Type B pancreatic cell (in vitro differentiated cells): ENCODE data around the gene SYT15. TPM values are rescaled to one million over a fixed set of nuclear protein-coding genes. Genes with fewer than 3 reads are reported as not detected.
"Not testable (repeated sequence)": the region's sequence is repeated elsewhere in the genome, so short reads cannot be mapped to it uniquely, and the experiment has no call there.

Experiments used
- DNase-seq: peaks from one replicate; pipeline ENCODE4 v3.0.0; 2021; ENCODE audit warnings: mixed read lengths; ENCODE audit not compliant: unreplicated experiment; ENCODE audit errors: extremely low spot score
- H3K27ac Mint-ChIP-seq: 2 replicates; pipeline ENCODE4 v1.8.0; 2021; ENCODE audit warnings: mild to moderate bottlenecking, mixed read lengths
- H3K27me3 Mint-ChIP-seq: 2 replicates; pipeline ENCODE4 v1.8.0; 2021; ENCODE audit warnings: mixed read lengths
- H3K36me3 Mint-ChIP-seq: 2 replicates; pipeline ENCODE4 v1.8.0; 2021; ENCODE audit warnings: mixed read lengths
- H3K4me1 Mint-ChIP-seq: one replicate; pipeline ENCODE4 v1.8.0; 2021; ENCODE audit warnings: mixed read lengths; ENCODE audit not compliant: unreplicated experiment
- H3K4me3 Mint-ChIP-seq: 2 replicates; pipeline ENCODE4 v1.8.0; 2021; ENCODE audit warnings: mild to moderate bottlenecking, mixed read lengths
- H3K9me3 Mint-ChIP-seq: 2 replicates; pipeline ENCODE4 v1.8.0; 2021; ENCODE audit warnings: mixed read lengths
- CTCF ChIP-seq: fragments of 200-600 bp; sonication (generic); conservative IDR thresholded peaks from 2 replicates; pipeline ENCODE4 v1.5.0; 2021; ENCODE audit warnings: antibody characterized with exemption, mild to moderate bottlenecking
- long read RNA-seq: library from polyadenylated mRNA; unstranded; transcript quantifications from one replicate; pipeline ENCODE4 v2.0.0, GENCODE V29; 2020
- total RNA-seq: library from RNA; stranded (reverse); gene quantifications from 2 replicates; pipeline ENCODE4 v1.2.1, GENCODE V29; 2021; ENCODE audit warnings: low replicate concordance

SYT15 gene
- 1.2 and 1.3 TPM in 2 replicates for total RNA-seq
- long read RNA-seq, partial matches to known transcripts: 0 of 1 reads
- long read RNA-seq, other reads (novel, unspliced or antisense): 1 of 1 reads

- not testable (repeated sequence) for H3K27me3 Mint-ChIP-seq, H3K4me1 Mint-ChIP-seq, H3K36me3 Mint-ChIP-seq, H3K4me3 Mint-ChIP-seq, H3K27ac Mint-ChIP-seq, H3K9me3 Mint-ChIP-seq
- peak; percentile 31 for DNase-seq
Measured at GRCh38 chr10:46578474-46579178, at the start of gene SYT15. Gene SYT15 (plus strand): TSS chr10:46579128. CDS start chr10:46579169, 41 bp downstream.

GRCh38 chr10:46529742-46530141 is 49.2 kb upstream of the SYT15 start:
- H3K27ac Mint-ChIP-seq, H3K36me3 Mint-ChIP-seq, H3K4me3 Mint-ChIP-seq, DNase-seq, H3K4me1 Mint-ChIP-seq, H3K27me3 Mint-ChIP-seq, H3K9me3 Mint-ChIP-seq: not testable (repeated sequence)

GRCh38 chr10:46530249-46531186 is 48.4 kb upstream of the SYT15 start:
- Mint-ChIP-seq H3K9me3 (no peaks in the 10 kb centered on the region), H3K27me3 (peaks cover 2% of the 10 kb centered on the region), H3K4me1 (no peaks in the 10 kb centered on the region), H3K36me3 (no peaks in the 10 kb centered on the region), H3K4me3 (no peak overlapping the region), H3K27ac (no peak overlapping the region)
- DNase-seq: no peak
- no peak for TF ChIP-seq CTCF

- DNase-seq, H3K27me3 Mint-ChIP-seq, H3K9me3 Mint-ChIP-seq, H3K4me3 Mint-ChIP-seq, H3K36me3 Mint-ChIP-seq, H3K27ac Mint-ChIP-seq, H3K4me1 Mint-ChIP-seq: not testable (repeated sequence)
Measured at GRCh38 chr10:46532256-46532655, 46.7 kb upstream of the SYT15 start.

- H3K36me3 Mint-ChIP-seq: no peaks in the 10 kb centered on the region
- peaks cover 4% of the 10 kb centered on the region for H3K4me1 Mint-ChIP-seq
- DNase-seq: no peak
- no peak overlapping the region for H3K27ac Mint-ChIP-seq
- H3K9me3 Mint-ChIP-seq: no peaks in the 10 kb centered on the region
- no peak for TF ChIP-seq CTCF
- no peak overlapping the region for H3K4me3 Mint-ChIP-seq
- peaks cover 22% of the 10 kb centered on the region for H3K27me3 Mint-ChIP-seq
Measured at GRCh38 chr10:46534828-46535524, 44.0 kb upstream of the SYT15 start.

GRCh38 chr10:46536171-46536570 is 42.8 kb upstream of the SYT15 start:
- H3K4me1 Mint-ChIP-seq: peaks cover 11% of the 10 kb centered on the region
- H3K36me3 Mint-ChIP-seq: peaks cover 3% of the 10 kb centered on the region
- no peak for TF ChIP-seq CTCF
- H3K27ac Mint-ChIP-seq: no peak overlapping the region
- H3K27me3 Mint-ChIP-seq: peaks cover 31% of the 10 kb centered on the region
- H3K9me3 Mint-ChIP-seq: no peaks in the 10 kb centered on the region
- DNase-seq: no peak
- H3K4me3 Mint-ChIP-seq: no peak overlapping the region
